ENCODE measurements around the gene R3HDM2. TPM values are rescaled to one million over a fixed set of nuclear protein-coding genes. Genes with fewer than 3 reads are reported as not detected.

R3HDM2 gene
- total RNA-seq, 1 experiment from 2014 or later = 25.3 TPM

GRCh38 chr12:57242329-57242690, 188.5 kb downstream of the R3HDM2 start:
- DNase-seq (ENCODE audit: low spot score) = peak; percentile 24

GRCh38 chr12:57241402-57242310, 189.2 kb downstream of the R3HDM2 start:
- DNase-seq (ENCODE audit: low spot score) = no peak

- DNase-seq (ENCODE audit: low spot score) = no peak
These were observed 189.9 kb downstream of the R3HDM2 start for GRCh38 chr12:57240926-57241401.

- DNase-seq (ENCODE audit: low spot score) = peak; percentile 48
These were observed 190.5 kb downstream of the R3HDM2 start for GRCh38 chr12:57240066-57240921.

- no peak for DNase-seq (ENCODE audit: low spot score)
These were observed 191.2 kb downstream of the R3HDM2 start for GRCh38 chr12:57239587-57240065.

- peak; percentile 89 for DNase-seq (ENCODE audit: low spot score)
These were observed 191.8 kb downstream of the R3HDM2 start for GRCh38 chr12:57238854-57239554.

GRCh38 chr12:57237932-57238853, 192.7 kb downstream of the R3HDM2 start:
- DNase-seq (ENCODE audit: low spot score) = no peak

GRCh38 chr12:57237596-57237931, 193.3 kb downstream of the R3HDM2 start:
- DNase-seq (ENCODE audit: low spot score) = peak; percentile 44

- peak; percentile 18 for DNase-seq (ENCODE audit: low spot score)
These were observed 193.8 kb downstream of the R3HDM2 start for GRCh38 chr12:57236925-57237595.

GRCh38 chr12:57236201-57236924, 194.5 kb downstream of the R3HDM2 start:
- no peak for DNase-seq (ENCODE audit: low spot score)

- no peak for DNase-seq (ENCODE audit: low spot score)
These were observed 195.1 kb downstream of the R3HDM2 start for GRCh38 chr12:57235728-57236131.

GRCh38 chr12:57235017-57235727, 195.7 kb downstream of the R3HDM2 start:
- peak; percentile 82 for DNase-seq (ENCODE audit: low spot score)

GRCh38 chr12:57234571-57235016, 196.2 kb downstream of the R3HDM2 start:
- no peak for DNase-seq (ENCODE audit: low spot score)

- DNase-seq (ENCODE audit: low spot score) = no peak
These were observed 196.6 kb downstream of the R3HDM2 start for GRCh38 chr12:57234233-57234570.

- DNase-seq (ENCODE audit: low spot score) = no peak
These were observed 197.2 kb downstream of the R3HDM2 start for GRCh38 chr12:57233357-57234232.

- no peak for DNase-seq (ENCODE audit: low spot score)
These were observed 198.6 kb downstream of the R3HDM2 start for GRCh38 chr12:57232156-57232756.
